Erythroblast (primary cell): ENCODE measurements around the gene ABR.

ENCODE experiments used
- GATA1 ChIP-seq: IDR thresholded peaks from 2 replicates; pipeline ENCODE4 v1.6.1; 2011; ENCODE audit warnings: low read depth, mild to moderate bottlenecking, control low read depth, low read length, moderate library complexity
- POLR2A ChIP-seq: IDR thresholded peaks from 2 replicates; pipeline ENCODE4 v1.6.1; 2011; ENCODE audit warnings: mild to moderate bottlenecking, low read length

GRCh38 chr17:1024076-1024475 is 155.7 kb downstream of the ABR start:
- no peak for TF ChIP-seq POLR2A
- TF ChIP-seq GATA1 = no peak
